AML-193 (cell line): ENCODE data around the gene ADPRM.
A peak's percentile ranks its signal among the peaks of the same experiment; 100 is the strongest.
"Not testable (repeated sequence)": the region's sequence is repeated elsewhere in the genome, so short reads cannot be mapped to it uniquely, and the experiment has no call there.

Experiments
- DNase-seq, 2 experiments: peaks; one replicate each; lab custom pipeline; 2025; lab: John Stamatoyannopoulos, UW

The ADPRM gene

GRCh38 chr17:10697092-10698081 lies at the start of gene ADPRM, which contains the start of gene SCO1:
Gene ADPRM, plus strand, starts transcription at chr17:10697594. Its CDS starts 7,333 bp downstream, at chr17:10704927.
Gene SCO1, minus strand, starts transcription at chr17:10697533. Its CDS starts 26 bp downstream, at chr17:10697507.
- DNase-seq = peak; percentile 55 to 64

GRCh38 chr17:10648381-10648780 lies 49.0 kb upstream of the ADPRM start:
- no peak for DNase-seq

- no peak for DNase-seq
These were observed 48.4 kb upstream of the ADPRM start for GRCh38 chr17:10648956-10649355.

GRCh38 chr17:10649602-10650001 lies 47.8 kb upstream of the ADPRM start:
- DNase-seq = no peak

- DNase-seq = no peak
These were observed 45.5 kb upstream of the ADPRM start for GRCh38 chr17:10651927-10652326.

- DNase-seq = no peak
These were observed 44.3 kb upstream of the ADPRM start for GRCh38 chr17:10652984-10653659.

- DNase-seq = no peak
These were observed 43.4 kb upstream of the ADPRM start for GRCh38 chr17:10653987-10654386.

- DNase-seq = no peak
These were observed 40.2 kb upstream of the ADPRM start, which contains the start of gene MYH3 for GRCh38 chr17:10657148-10657547. Gene MYH3, minus strand, starts transcription at chr17:10657309. Its CDS starts 2,245 bp downstream, at chr17:10655064.

GRCh38 chr17:10657879-10658278 lies 39.5 kb upstream of the ADPRM start:
- no peak for DNase-seq

GRCh38 chr17:10661437-10661836 lies 36.0 kb upstream of the ADPRM start:
- DNase-seq = no peak

- DNase-seq = no peak
These were observed 34.2 kb upstream of the ADPRM start for GRCh38 chr17:10663231-10663630.

- DNase-seq = no peak
These were observed 32.8 kb upstream of the ADPRM start for GRCh38 chr17:10664571-10664970.

- DNase-seq = no peak
These were observed 30.5 kb upstream of the ADPRM start for GRCh38 chr17:10666906-10667305.

- no peak for DNase-seq
These were observed 28.6 kb upstream of the ADPRM start for GRCh38 chr17:10668775-10669174.

GRCh38 chr17:10673312-10673711 lies 24.1 kb upstream of the ADPRM start:
- no peak for DNase-seq

- no peak for DNase-seq
These were observed 22.7 kb upstream of the ADPRM start for GRCh38 chr17:10674704-10675103.

GRCh38 chr17:10681866-10682446 lies 15.4 kb upstream of the ADPRM start:
- DNase-seq = no peak

- DNase-seq = peak; percentile 15 to 18
These were observed 13.5 kb upstream of the ADPRM start for GRCh38 chr17:10683853-10684252.

- no peak for DNase-seq
These were observed 9.9 kb upstream of the ADPRM start for GRCh38 chr17:10687499-10687898.

GRCh38 chr17:10695875-10696407 lies 1.5 kb upstream of the ADPRM start:
- not testable (repeated sequence) for DNase-seq

GRCh38 chr17:10698096-10698818 lies 863 bp downstream of the ADPRM start:
- DNase-seq = no peak
